Measurements from ENCODE around the gene N4BP2.

Gene N4BP2

DNA sequence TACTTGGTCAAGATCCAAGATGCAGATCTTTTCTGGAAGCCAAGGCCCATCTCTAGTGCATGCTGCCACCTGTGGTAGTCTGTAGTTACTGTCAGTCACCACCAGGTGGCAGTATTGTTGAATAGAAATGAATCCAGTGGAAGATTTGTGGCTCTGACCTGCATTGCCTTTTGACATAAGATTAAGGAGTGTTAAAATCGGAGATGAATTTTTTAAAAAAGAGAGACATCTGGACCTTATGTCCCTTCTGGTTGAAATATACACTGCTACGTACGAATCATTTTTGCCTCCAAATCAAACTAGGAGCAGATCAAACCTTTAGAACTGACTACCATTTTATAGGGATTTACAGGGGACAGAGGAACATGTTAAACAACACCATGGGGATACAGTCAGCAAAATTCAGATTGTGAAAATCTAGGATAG is 93.3 kb downstream of the N4BP2 start:
- in situ Hi-C loops (cut with MboI; ENCODE audit: low sequenced_read_pairs), result no loop called here

DNA sequence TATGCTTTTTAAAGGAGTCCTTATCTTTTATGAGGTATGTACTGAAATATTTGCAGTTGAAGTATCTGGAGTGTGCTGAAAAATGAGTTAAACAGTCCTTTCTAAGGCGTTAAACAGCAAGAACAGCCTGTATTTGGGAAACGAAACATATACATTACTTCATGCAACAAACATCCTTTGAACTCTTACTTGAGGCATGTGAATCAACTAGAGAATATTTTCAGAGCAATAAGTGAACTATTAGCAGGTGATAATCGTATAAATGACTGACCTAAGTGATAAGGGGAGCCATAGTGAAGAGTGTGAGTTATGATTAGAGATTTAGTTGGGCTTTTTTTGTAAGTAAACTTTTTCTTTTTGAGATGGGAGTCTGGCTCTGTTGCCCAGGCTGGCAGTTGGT is 94.3 kb downstream of the N4BP2 start:
- in situ Hi-C loops (cut with MboI; ENCODE audit: low sequenced_read_pairs), result no loop called here

DNA sequence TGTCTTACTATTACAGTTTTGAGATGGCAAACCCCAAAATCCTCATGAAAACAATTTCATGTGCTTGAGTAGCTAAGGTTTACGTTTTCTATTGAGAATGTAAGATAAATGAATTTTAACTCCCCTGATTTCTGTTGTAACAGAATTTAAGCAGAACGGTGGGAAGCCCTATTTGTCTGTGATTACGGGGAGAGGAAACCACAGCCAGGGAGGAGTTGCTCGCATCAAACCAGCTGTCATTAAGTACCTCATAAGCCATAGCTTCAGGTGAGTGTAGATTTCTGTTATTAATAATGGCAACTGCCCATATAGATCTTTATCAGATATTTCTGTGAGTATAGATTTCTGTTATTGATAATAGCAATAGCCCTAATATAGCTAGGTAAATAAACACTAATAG is 96.0 kb downstream of the N4BP2 start:
- in situ Hi-C loops (cut with MboI; ENCODE audit: low sequenced_read_pairs), result no loop called here

DNA sequence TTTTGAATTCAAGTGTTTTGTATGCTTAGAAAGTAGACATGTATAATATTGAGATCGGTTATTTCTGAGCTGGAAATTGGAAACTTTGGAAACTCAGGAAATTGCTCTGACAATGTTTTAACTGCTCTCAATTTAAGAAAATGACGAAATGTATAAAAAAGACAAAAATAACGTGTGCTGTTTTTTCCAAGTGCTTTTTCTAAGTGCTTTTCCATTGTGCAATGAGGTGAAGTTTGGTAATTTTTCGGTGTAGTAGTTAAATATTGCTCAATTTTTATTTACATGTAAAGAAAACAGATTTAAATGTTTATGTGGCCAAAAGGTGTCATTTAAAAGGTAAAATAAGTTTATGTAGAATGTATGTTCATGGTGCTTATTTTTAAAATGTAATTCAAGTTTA is 100.8 kb downstream of the N4BP2 start:
- in situ Hi-C loops (cut with MboI; ENCODE audit: low sequenced_read_pairs), result no loop called here

DNA sequence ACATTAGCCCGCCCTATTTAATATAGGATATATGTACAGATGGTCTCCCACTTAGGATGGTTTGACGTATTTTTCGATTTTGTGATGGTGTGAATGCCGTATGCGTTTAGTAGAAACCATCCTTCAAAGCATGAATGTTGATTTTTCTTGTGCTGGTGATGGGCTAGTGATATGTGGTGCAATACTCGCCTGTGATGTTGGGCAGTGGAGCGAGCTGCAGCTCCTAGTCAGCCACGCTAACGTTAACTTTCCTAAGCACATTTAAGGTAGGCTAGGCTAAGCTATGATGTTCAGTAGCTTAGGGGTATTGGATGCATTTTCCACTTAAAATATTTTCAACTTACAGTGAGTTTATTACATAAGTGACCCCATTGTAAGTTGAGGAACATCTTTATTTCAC is 103.6 kb downstream of the N4BP2 start:
- in situ Hi-C loops (cut with MboI; ENCODE audit: low sequenced_read_pairs), result no loop called here

DNA sequence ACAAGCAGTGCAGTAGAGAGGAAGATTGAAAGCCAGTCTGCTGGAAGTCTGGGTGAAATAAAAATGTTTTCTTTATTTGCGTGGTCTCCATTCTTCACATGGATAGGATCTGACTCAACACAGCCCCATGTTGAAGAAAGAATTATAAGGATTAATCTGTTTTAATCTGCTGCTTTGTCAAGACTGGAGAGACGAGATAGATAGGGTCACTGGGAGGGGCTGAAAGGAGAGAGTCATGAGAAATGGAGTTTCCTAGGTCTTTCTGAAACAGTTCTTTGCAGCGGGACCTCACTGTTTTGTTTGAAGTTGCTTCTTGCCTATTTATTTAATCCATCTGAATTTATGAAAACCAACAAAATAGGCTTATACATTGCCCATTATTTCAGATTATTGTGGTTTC is 107.8 kb downstream of the N4BP2 start:
- in situ Hi-C loops (cut with MboI; ENCODE audit: low sequenced_read_pairs), result no loop called here

DNA sequence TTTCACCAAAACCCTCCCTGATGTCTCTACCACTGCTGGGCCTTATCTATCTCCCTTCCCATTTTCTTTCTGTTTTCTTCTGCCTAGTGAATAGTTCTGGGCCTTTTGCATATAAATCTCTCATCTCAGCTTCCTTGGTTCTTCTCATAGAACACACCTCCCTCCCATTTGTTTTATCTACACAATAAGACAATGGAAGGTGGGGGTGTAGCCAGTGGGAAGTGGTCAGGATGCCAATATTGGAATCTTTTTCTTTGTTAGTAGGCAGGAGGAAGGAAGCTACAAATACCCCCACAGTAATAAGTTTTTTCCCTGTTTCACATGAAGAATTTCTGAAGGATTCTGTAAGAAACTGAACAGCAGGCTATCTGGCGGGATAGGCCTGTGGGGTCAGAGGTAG is 109.3 kb downstream of the N4BP2 start:
- in situ Hi-C loops (cut with MboI; ENCODE audit: low sequenced_read_pairs), result no loop called here

DNA sequence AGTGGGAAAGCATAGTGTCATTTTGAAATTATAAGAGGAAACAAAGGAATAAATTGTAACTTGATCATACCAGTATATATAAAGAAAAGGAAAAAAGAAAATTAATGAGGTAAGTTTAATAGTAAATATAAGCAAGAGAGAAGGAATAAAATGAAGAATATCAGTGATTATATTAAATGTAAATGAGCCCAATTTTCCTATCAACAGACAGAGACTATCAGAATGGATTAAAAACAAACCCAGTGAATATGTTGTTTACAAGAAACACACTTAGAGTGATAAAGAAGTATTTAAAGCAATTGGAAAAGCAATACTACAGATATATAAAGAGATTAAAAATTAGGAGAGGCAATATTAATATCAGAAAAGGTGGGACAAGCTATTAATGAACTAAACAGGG is 111.4 kb downstream of the N4BP2 start:
- in situ Hi-C loops (cut with MboI; ENCODE audit: low sequenced_read_pairs), result no loop called here

DNA sequence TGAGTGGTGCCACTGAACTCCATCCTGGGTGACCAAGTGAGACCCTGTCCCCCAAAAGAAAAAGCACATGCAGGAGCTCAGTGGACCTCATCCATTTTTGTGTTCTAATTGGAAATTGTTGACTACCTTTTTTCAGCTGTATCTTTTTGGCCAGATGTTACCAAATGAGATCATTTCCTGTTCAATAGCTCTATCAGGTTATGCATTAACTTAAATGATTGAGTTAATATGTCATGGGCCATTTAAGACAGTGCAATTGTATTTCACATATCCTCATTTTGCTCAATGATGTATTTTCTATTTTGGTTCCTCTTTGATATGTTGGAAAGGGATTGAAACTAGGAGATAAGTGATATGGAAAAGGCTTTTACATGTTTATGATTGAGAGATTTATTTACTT is 113.9 kb downstream of the N4BP2 start:
- in situ Hi-C loops (cut with MboI; ENCODE audit: low sequenced_read_pairs), result no loop called here

DNA sequence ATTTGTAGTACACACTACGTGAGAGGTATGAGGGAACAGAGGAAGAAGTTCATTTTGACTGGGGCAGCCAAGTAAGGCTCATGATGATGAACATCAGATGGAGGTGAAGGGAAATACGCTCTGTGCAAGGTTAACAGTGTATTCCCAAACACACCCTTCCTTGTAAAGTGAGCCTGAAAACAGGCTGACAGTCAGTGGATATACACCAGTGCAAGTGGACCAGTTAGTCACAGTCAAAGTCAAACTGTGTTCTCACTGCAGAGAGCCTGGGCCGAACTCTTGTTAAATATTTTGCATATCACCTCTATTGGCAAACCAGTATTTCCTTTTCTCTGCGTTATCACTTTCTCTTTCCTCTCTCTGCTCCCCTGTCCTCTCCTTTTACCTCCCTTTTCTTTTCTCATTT is 116.8 kb downstream of the N4BP2 start:
- in situ Hi-C loops (cut with MboI; ENCODE audit: low sequenced_read_pairs), result no loop called here

DNA sequence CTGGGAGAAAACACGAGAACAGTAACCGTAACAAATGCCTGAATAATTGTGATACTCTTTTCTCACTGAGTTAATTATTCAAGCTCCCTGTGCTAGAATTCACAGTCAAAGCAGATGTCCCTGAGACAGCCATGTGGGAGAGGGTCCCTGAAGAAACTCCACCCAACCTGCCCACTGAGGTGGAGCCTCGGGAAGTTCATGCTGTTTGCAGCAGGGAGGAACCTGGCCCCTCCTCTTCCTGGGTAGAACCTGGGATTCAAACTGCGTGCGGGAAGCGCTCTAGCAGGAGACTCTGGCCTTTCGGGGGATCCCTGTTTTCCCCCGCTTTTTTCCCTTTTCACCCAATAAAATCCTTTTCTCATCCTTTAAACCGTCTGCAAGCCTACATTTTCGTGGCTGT is 120.0 kb downstream of the N4BP2 start:
- in situ Hi-C loops (cut with MboI; ENCODE audit: low sequenced_read_pairs), result no loop called here

DNA sequence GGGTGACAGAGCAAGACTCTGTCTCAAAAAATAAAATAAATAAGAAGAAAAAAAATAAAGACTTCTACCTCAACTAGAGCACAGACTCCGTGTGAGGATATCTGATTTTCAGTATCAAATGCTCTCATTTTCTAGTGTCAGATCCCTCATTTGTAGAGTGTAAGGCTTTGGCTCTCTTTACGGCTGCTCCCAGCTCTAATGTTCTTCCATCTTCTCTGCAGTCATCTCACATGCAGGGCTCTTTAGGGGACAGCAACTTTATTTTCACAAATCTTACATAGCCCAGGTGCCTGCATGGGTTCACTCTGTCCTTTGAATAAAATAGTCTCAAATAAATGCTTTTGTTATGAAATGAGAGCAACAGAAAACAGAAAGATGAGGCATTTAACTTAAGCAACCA is 120.9 kb downstream of the N4BP2 start:
- in situ Hi-C loops (cut with MboI; ENCODE audit: low sequenced_read_pairs), result no loop called here

DNA sequence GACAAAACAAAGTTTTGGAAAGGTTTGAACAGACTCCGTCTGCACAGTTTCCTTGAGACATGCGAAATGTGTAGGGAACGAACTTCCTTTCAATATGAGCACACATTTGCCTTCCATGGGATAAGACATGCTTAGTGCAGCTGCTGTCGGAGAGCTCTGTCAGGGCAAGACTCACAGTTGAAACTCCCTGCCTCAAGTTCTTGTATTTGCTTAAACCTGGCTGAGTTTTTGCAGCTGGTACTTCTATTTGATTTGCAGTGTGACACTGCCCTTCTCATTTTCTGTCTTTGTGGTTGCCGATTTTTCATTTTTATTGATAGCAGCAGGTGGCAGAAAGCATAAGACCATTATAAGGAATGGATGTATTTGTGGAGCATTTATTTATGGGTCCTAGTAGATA is 122.0 kb downstream of the N4BP2 start:
- in situ Hi-C loops (cut with MboI; ENCODE audit: low sequenced_read_pairs), result no loop called here

DNA sequence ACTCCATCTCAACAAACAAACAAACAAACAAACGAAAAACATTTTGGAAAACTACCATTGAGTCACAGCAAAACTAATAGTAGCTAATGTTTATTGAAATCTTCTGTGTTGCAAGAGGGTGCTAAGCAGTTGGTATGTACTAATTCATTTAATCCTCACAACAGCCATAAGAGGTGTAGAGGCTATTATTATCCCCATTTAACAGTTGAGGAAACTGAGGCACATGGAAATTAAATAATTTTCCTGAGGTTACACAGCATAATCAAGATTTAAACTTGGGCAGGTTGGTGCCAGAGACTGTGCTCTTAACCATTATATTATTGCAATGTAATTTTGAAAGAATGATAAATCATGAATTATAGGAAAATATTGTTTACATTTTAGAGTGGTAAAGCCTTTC is 122.7 kb downstream of the N4BP2 start:
- in situ Hi-C loops (cut with MboI; ENCODE audit: low sequenced_read_pairs), result no loop called here

DNA sequence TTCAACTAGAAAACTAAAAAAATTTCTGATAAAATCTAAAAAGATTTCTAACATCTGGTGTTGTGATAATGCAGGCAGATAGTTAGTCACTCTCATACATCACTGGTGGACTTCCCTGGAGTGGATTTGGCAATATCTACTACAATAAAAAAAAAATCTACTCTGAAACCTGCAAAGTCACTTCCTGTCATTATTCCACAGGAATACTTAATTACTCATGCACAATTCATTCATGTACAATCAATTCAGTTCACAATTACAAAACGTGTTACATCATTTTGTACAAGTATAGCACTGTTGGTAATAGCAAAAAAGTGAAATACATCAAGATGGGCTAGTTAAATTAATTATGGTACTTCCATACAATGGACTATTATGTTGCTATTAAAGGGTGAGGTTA is 123.7 kb downstream of the N4BP2 start:
- in situ Hi-C loops (cut with MboI; ENCODE audit: low sequenced_read_pairs), result no loop called here

DNA sequence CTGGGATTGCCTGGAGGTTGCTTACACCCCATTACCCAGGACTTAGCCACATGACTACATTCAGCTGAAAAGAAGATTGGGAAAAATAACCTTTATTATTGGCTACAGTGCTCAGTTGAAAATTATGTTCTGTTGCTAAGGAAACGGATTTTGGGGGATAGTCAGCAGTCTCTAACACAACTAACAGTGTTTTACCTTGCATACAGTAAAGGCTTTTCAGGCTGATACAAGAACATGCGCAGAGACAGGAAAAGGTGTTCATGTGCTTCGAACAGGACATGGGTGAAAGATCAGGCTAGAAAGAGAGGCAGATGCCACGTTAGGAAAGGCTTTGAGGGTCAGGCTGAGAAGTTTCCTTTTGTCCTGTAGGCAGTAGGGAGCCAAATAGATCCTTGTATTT is 125.4 kb downstream of the N4BP2 start:
- in situ Hi-C loops (cut with MboI; ENCODE audit: low sequenced_read_pairs), result no loop called here

DNA sequence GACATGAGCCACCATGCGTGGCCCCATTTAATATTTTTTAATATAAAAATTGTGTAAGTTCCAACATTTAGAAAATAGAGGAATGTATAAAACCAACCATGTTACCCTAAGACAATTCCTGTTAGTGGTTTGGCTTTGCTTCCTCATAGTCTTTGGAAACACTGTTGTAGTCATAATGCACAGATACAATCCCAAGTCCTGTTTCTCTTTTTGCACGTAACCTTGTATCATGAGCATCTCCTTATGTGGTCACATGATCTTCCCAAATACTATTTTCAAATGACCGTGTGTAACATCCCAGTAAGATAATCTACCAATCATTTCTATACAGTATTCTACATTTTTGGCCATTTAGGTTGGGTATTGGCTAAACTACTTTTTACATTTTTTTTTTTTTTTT is 126.3 kb downstream of the N4BP2 start:
- in situ Hi-C loops (cut with MboI; ENCODE audit: low sequenced_read_pairs), result no loop called here

DNA sequence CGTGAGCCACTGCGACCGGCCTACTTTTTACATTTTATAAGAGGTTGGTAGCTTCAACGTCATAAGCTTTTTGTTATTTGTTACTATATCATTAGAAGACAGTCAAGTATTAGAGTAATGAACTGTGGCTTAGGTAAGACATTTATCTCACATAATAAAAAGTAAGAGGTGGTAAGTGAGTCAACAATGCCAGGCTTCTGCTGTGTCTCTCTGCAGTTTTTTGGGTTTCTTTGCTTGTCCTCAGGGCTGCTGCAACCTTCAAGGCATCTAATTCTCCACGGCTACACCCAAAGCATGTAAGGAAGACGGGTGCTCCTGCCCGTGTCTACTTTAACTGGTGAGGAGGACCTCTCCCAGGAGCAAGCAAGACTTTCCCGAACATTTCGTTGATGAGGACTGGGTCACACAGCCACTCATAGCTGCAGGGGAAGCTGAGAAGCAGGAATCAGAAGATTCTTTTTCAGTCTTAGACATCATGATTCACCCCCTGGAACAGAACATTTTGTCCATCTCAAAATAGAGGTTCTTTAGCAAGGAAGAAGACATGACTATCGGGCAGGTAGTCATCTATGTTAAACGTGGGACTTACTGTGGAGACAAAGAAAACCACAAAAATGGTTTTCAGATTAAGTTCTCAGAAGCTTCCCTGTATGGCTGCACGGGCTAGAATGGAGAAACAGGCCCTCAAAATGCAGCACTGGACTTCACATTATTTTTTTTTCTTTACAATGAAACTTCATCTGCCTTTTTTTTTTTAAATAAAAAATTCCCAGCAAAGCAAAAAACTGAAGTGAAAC is 127.2 kb downstream of the N4BP2 start:
- in situ Hi-C loops (cut with MboI; ENCODE audit: low sequenced_read_pairs), result no loop called here

DNA sequence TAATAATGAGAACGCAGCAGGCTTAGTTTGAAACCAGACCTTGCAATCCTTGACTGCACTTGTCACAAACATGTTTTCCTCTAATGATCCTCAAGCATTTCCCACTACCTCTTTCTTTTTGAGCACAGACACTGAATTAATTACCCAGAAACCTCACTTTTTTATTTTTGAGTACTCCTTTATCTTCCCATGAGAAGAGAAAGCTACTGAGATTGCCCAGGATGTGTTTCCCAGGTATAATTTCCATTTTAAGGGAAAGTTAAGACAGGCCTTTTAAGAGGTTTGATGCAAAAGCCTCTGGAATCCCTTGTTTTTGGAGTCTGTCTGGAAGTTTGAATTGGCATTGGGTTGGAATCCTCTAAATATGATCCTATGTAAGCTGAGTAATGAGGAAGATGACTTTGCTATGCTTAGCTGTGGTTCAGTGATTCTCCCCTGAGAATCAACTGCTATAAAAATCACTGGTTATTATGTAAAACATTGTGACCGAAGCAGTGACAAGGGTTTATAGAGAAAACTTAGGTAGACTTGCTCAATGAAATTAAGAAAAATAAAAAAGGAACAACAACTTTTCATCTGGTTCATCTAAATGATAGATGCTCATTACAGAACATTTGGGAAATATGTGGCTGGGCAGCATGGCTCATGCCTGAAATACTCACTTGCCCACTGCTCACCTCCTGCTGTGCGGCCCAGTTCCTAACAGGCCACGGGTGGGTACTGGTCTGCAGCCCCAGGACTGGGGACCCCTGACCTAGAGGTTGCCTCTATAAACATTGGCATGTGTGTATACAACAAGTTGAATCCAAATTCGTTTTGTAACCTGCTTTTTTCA is 129.4 kb downstream of the N4BP2 start:
- in situ Hi-C loops (cut with MboI; ENCODE audit: low sequenced_read_pairs), result no loop called here

DNA sequence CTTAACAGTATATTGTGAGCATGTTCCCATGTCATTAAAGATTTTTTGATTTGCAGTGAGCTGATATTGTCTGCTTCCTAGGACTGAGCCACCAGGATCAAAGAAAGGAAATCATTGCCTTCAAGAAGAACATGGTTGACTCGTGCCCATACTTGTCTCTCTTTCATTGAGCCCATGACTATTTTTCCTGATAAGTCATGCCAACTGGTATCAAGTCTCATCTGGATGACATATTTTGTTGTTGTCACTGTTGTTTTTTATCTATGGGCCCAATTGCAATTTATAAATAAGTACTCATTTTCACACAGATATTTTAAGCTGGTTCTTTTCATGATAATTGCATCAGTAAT is 130.0 kb downstream of the N4BP2 start:
- in situ Hi-C loops (cut with MboI; ENCODE audit: low sequenced_read_pairs), result no loop called here

DNA sequence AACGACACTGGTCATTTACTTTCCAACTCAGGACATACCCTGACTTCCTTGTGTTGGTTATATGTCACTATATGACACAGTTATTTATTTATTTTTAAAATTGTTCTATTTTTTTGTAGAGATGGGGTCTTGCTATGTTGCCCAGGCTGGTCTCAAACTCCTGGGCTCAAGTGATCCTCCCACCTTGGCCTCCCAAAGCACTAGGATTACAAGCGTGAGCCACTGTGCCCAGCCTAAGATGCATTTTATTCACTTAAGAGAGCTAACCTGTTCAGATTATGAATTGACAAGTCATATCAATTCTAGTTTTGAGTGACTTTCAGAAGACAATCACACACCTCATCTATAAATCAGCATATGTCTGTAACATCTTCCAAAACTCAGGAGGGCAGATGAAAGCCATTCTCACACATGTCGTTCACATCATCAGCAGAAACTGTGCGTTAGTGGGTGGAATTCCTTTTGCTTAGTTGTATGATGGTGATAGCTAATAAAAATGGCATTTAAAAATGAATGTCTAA is 130.8 kb downstream of the N4BP2 start:
- in situ Hi-C loops (cut with MboI; ENCODE audit: low sequenced_read_pairs), result no loop called here

DNA sequence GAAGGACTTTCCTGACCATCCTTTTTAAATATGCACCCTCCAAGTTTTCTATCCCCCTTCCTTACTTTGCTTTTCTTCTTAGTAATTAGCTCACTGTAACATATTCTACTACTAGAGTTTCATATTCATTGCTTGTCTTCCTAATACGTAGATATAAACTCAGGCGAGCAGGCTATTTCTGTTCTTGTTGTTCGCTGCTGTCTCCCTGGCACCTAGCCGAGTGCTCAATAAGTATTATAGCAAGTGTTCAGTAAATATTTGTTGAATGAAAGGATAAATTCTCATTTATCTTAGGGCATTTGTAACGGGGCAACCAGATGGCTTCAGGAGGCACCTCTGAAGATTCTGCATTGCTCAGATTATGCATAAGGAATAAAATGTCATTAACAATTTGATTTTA is 133.4 kb downstream of the N4BP2 start:
- in situ Hi-C loops (cut with MboI; ENCODE audit: low sequenced_read_pairs), result no loop called here

All from HL-60/S4 treated with retinoic acid at 250 ng/mL for 4 days and 3 days (cell line).